NCI-H146 treated with DMSO at 0.1 percent for 48 hours (cell line): ENCODE results near the gene ATP2B2.

Experiments
- DNase-seq: peaks from one replicate; lab custom pipeline; 2025; ENCODE audit not compliant: unreplicated experiment; lab: John Stamatoyannopoulos, UW

The ATP2B2 gene

GRCh38 chr3:10511809-10512494 is 6.6 kb upstream of the ATP2B2 start:
- DNase-seq = no peak

- DNase-seq = no peak
Measured at GRCh38 chr3:10510743-10511432, 5.5 kb upstream of the ATP2B2 start.

GRCh38 chr3:10510086-10510742 is 4.8 kb upstream of the ATP2B2 start:
- DNase-seq = no peak

GRCh38 chr3:10509325-10509724 is 3.9 kb upstream of the ATP2B2 start:
- no peak for DNase-seq

- no peak for DNase-seq
Measured at GRCh38 chr3:10508619-10509260, 3.4 kb upstream of the ATP2B2 start.

- no peak for DNase-seq
Measured at GRCh38 chr3:10508235-10508618, 2.8 kb upstream of the ATP2B2 start.

- no peak for DNase-seq
Measured at GRCh38 chr3:10507331-10507730, 1.9 kb upstream of the ATP2B2 start.

- DNase-seq = no peak
Measured at GRCh38 chr3:10506696-10507095, 1.3 kb upstream of the ATP2B2 start.

- DNase-seq = no peak
Measured at GRCh38 chr3:10505791-10506585, 602 bp upstream of the ATP2B2 start.

- no peak for DNase-seq
Measured at GRCh38 chr3:10504171-10505049, 976 bp downstream of the ATP2B2 start.

- no peak for DNase-seq
Measured at GRCh38 chr3:10503217-10503796, 2.1 kb downstream of the ATP2B2 start.

- no peak for DNase-seq
Measured at GRCh38 chr3:10502185-10502880, 3.1 kb downstream of the ATP2B2 start.

GRCh38 chr3:10501664-10502052 is 3.7 kb downstream of the ATP2B2 start:
- no peak for DNase-seq

GRCh38 chr3:10500717-10501663 is 4.4 kb downstream of the ATP2B2 start:
- no peak for DNase-seq

- no peak for DNase-seq
Measured at GRCh38 chr3:10498271-10498670, 7.1 kb downstream of the ATP2B2 start.

GRCh38 chr3:10497439-10497838 is 7.9 kb downstream of the ATP2B2 start:
- no peak for DNase-seq

- no peak for DNase-seq
Measured at GRCh38 chr3:10496121-10496863, 9.1 kb downstream of the ATP2B2 start.
